HEK293 (cell line): ENCODE measurements around the gene SNX2.
A peak's percentile ranks its signal among the peaks of the same experiment; 100 is the strongest.

Experiments
- CTCF ChIA-PET: fragments of 350-600 bp; formaldehyde crosslinking; extraction: SDS; loops from one replicate; lab custom pipeline; 2021; ENCODE audit warnings: antibody characterized with exemption; lab: Yijun Ruan, JAX
- POLR2A ChIA-PET: fragments of 300-600 bp; formaldehyde crosslinking; extraction: SDS; loops from one replicate; lab custom pipeline; 2020; ENCODE audit warnings: antibody characterized with exemption, inconsistent platforms; lab: Yijun Ruan, JAX
- H3K27ac ChIP-seq: fragments of 200-500 bp; sonication (Bioruptor generic); 2 replicates; pipeline ENCODE4 v1.5.1; 2014; ENCODE audit warnings: low read depth, low read length, control low read depth, inconsistent platforms; ENCODE audit errors: extremely low read depth
- H3K36me3 ChIP-seq, 2 experiments: fragments of 200-500 bp in 1 of 2; sonication (Bioruptor generic) in 1 of 2; 1 replicate in 1 of 2; 2 replicates in 1 of 2; pipeline ENCODE4 v1.5.1; 2014 to 2017; ENCODE audit warnings: inconsistent platforms in 2 of 2, low read length in 2 of 2; ENCODE audit not compliant: control insufficient read depth in 2 of 2, insufficient read depth in 1 of 2
- H3K4me1 ChIP-seq: fragments of 200-500 bp; sonication (Bioruptor generic); 2 replicates; pipeline ENCODE4 v1.5.1; 2014; ENCODE audit warnings: mild to moderate bottlenecking, low read length, inconsistent platforms; ENCODE audit not compliant: control insufficient read depth, insufficient read depth
- H3K4me3 ChIP-seq: 2 replicates; pipeline ENCODE4 v1.5.1; 2011; ENCODE audit warnings: low read depth, mild to moderate bottlenecking, control low read depth, low read length, moderate library complexity
- H3K9me3 ChIP-seq: fragments of 200-500 bp; sonication (Bioruptor generic); 2 replicates; pipeline ENCODE4 v1.5.1; 2014; ENCODE audit warnings: low read depth, low read length, inconsistent platforms; ENCODE audit not compliant: control insufficient read depth, insufficient read depth
- BCL11A ChIP-seq: fragments of 450-650 bp; formaldehyde crosslinking; IDR thresholded peaks from 2 replicates; pipeline ENCODE4 v1.5.1; 2016; ENCODE audit warnings: low read depth, missing biosample characterization, missing genetic modification characterization
- GLI2 ChIP-seq: fragments of 450-650 bp; formaldehyde crosslinking; IDR thresholded peaks from 2 replicates; pipeline ENCODE4; 2017; ENCODE audit warnings: missing biosample characterization, missing genetic modification characterization, low read depth, borderline replicate concordance
- GLIS1 ChIP-seq: fragments of 450-650 bp; formaldehyde crosslinking; IDR thresholded peaks from 2 replicates; pipeline ENCODE4 v1.5.1; 2016; ENCODE audit warnings: missing biosample characterization, missing genetic modification characterization
- IKZF3 ChIP-seq: fragments of 450-650 bp; IDR thresholded peaks from 2 replicates; pipeline ENCODE4 v1.5.0; 2018; ENCODE audit warnings: missing biosample characterization, mild to moderate bottlenecking, missing genetic modification characterization, moderate library complexity
- KLF10 ChIP-seq: fragments of 450-650 bp; IDR thresholded peaks from 2 replicates; pipeline ENCODE4 v1.5.1; 2018; ENCODE audit warnings: missing biosample characterization, mild to moderate bottlenecking, missing genetic modification characterization
- KLF7 ChIP-seq: fragments of 450-650 bp; formaldehyde crosslinking; IDR thresholded peaks from 2 replicates; pipeline ENCODE4 v1.5.1; 2016; ENCODE audit warnings: missing biosample characterization, missing genetic modification characterization, borderline replicate concordance
- OSR2 ChIP-seq: fragments of 450-650 bp; formaldehyde crosslinking; IDR thresholded peaks from 2 replicates; pipeline ENCODE4 v1.5.1; 2016; ENCODE audit warnings: missing biosample characterization, missing genetic modification characterization
- TRIM28 ChIP-seq: IDR thresholded peaks from 2 replicates; pipeline ENCODE4 v1.6.1; 2011; ENCODE audit warnings: low read length, control low read depth, borderline replicate concordance
- ZBTB8A ChIP-seq: fragments of 450-650 bp; formaldehyde crosslinking; IDR thresholded peaks from 2 replicates; pipeline ENCODE4 v1.5.1; 2016; ENCODE audit warnings: missing biosample characterization, missing genetic modification characterization
- ZNF10 ChIP-seq: fragments of 450-650 bp; formaldehyde crosslinking; IDR thresholded peaks from 2 replicates; pipeline ENCODE4 v1.5.1; 2017; ENCODE audit warnings: missing biosample characterization, missing genetic modification characterization
- ZNF24 ChIP-seq: fragments of 450-650 bp; formaldehyde crosslinking; IDR thresholded peaks from 2 replicates; pipeline ENCODE4 v1.5.1; 2016; ENCODE audit warnings: missing biosample characterization, missing genetic modification characterization
- ZNF302 ChIP-seq: fragments of 450-650 bp; formaldehyde crosslinking; IDR thresholded peaks from 2 replicates; pipeline ENCODE4 v1.5.1; 2016; ENCODE audit warnings: missing biosample characterization, missing genetic modification characterization, low read depth
- ZNF341 ChIP-seq: fragments of 450-650 bp; formaldehyde crosslinking; IDR thresholded peaks from 2 replicates; pipeline ENCODE4; 2016; ENCODE audit warnings: low read depth, missing biosample characterization, missing genetic modification characterization
- ZNF350 ChIP-seq: fragments of 450-650 bp; formaldehyde crosslinking; IDR thresholded peaks from 2 replicates; pipeline ENCODE4 v1.5.0; 2017; ENCODE audit warnings: missing biosample characterization, mild to moderate bottlenecking, missing genetic modification characterization
- ZNF549 ChIP-seq: fragments of 450-650 bp; IDR thresholded peaks from 2 replicates; pipeline ENCODE4 v1.5.1; 2018; ENCODE audit warnings: missing biosample characterization, missing genetic modification characterization, mild to moderate bottlenecking, inconsistent platforms, moderate library complexity
- ZNF558 ChIP-seq: fragments of 450-650 bp; formaldehyde crosslinking; IDR thresholded peaks from 2 replicates; pipeline ENCODE4 v1.5.1; 2016; ENCODE audit warnings: missing biosample characterization, missing genetic modification characterization
- ZNF561 ChIP-seq: fragments of 450-650 bp; IDR thresholded peaks from 2 replicates; pipeline ENCODE4 v1.5.1; 2018; ENCODE audit warnings: missing biosample characterization, missing genetic modification characterization, borderline replicate concordance
- ZNF664 ChIP-seq: fragments of 450-650 bp; formaldehyde crosslinking; IDR thresholded peaks from 2 replicates; pipeline ENCODE4 v1.5.1; 2016; ENCODE audit warnings: missing biosample characterization, missing genetic modification characterization
- ZNF785 ChIP-seq: fragments of 450-650 bp; formaldehyde crosslinking; IDR thresholded peaks from 2 replicates; pipeline ENCODE4 v1.5.1; 2016; ENCODE audit warnings: missing biosample characterization, missing genetic modification characterization
- ZNF837 ChIP-seq: fragments of 450-650 bp; formaldehyde crosslinking; IDR thresholded peaks from 2 replicates; pipeline ENCODE4 v1.5.1; 2016; ENCODE audit warnings: missing biosample characterization, missing genetic modification characterization
- TF ChIP-seq, protein P1 (sequence below): fragments of 450-650 bp; formaldehyde crosslinking; IDR thresholded peaks from 2 replicates; pipeline ENCODE4 v1.5.1; 2016; ENCODE audit warnings: missing biosample characterization, missing genetic modification characterization
- TF ChIP-seq, protein P2 (sequence below): fragments of 450-650 bp; formaldehyde crosslinking; IDR thresholded peaks from 2 replicates; pipeline ENCODE4 v1.5.1; 2016; ENCODE audit warnings: missing biosample characterization, missing genetic modification characterization
- TF ChIP-seq, protein P3 (sequence below): fragments of 450-650 bp; formaldehyde crosslinking; IDR thresholded peaks from 2 replicates; pipeline ENCODE4 v1.5.1; 2017; ENCODE audit warnings: missing biosample characterization, missing genetic modification characterization
- TF ChIP-seq, protein P4 (sequence below): fragments of 450-650 bp; formaldehyde crosslinking; IDR thresholded peaks from 2 replicates; pipeline ENCODE4 v1.5.1; 2016; ENCODE audit warnings: missing biosample characterization, missing genetic modification characterization, borderline replicate concordance
- TF ChIP-seq, protein P5 (sequence below): fragments of 450-650 bp; formaldehyde crosslinking; IDR thresholded peaks from 2 replicates; pipeline ENCODE4 v1.5.1; 2016; ENCODE audit warnings: missing biosample characterization, missing genetic modification characterization
- TF ChIP-seq, protein P6 (sequence below): fragments of 450-650 bp; formaldehyde crosslinking; IDR thresholded peaks from 2 replicates; pipeline ENCODE4 v1.5.1; 2016; ENCODE audit warnings: missing biosample characterization, missing genetic modification characterization

The SNX2 gene

DNA sequence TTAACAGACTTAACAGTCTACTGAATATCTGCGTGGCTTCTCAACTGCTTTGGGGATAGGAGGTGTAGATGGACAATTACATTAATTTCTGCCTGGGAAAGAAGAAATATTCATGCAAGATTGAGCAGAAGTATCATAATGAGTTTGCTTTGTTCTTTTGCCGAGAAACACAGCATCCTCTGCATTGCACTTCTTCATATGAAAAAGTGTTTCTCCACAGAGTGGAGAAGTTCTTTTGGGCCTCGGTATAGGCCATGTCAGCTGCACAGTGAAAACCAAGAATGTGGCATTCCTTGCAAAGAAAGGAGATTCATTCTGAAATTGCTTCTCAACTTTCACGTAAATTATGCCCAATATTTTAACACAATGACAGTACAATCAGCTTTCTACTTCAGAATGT is 17.6 kb upstream of the SNX2 start (continued):
- no peak for TF ChIP-seq ZNF549 (tag by site-specific recombination)
- TF ChIP-seq TRIM28: no peak
- TF ChIP-seq ZNF561 (tag by site-specific recombination): no peak
- TF ChIP-seq, protein P1, sequence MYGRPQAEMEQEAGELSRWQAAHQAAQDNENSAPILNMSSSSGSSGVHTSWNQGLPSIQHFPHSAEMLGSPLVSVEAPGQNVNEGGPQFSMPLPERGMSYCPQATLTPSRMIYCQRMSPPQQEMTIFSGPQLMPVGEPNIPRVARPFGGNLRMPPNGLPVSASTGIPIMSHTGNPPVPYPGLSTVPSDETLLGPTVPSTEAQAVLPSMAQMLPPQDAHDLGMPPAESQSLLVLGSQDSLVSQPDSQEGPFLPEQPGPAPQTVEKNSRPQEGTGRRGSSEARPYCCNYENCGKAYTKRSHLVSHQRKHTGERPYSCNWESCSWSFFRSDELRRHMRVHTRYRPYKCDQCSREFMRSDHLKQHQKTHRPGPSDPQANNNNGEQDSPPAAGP (tag by site-specific recombination): no peak
- TF ChIP-seq ZNF837: no peak
- no peak for TF ChIP-seq ZBTB8A
- TF ChIP-seq, protein P2, sequence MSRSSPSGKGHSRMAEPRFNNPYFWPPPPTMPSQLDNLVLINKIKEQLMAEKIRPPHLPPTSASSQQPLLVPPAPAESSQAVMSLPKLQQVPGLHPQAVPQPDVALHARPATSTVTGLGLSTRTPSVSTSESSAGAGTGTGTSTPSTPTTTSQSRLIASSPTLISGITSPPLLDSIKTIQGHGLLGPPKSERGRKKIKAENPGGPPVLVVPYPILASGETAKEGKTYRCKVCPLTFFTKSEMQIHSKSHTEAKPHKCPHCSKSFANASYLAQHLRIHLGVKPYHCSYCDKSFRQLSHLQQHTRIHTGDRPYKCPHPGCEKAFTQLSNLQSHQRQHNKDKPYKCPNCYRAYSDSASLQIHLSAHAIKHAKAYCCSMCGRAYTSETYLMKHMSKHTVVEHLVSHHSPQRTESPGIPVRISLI: no peak
- no peak for TF ChIP-seq KLF7 (tag by site-specific recombination)
- TF ChIP-seq ZNF558: no peak
- TF ChIP-seq, all 188 proteins: peak for 0

DNA sequence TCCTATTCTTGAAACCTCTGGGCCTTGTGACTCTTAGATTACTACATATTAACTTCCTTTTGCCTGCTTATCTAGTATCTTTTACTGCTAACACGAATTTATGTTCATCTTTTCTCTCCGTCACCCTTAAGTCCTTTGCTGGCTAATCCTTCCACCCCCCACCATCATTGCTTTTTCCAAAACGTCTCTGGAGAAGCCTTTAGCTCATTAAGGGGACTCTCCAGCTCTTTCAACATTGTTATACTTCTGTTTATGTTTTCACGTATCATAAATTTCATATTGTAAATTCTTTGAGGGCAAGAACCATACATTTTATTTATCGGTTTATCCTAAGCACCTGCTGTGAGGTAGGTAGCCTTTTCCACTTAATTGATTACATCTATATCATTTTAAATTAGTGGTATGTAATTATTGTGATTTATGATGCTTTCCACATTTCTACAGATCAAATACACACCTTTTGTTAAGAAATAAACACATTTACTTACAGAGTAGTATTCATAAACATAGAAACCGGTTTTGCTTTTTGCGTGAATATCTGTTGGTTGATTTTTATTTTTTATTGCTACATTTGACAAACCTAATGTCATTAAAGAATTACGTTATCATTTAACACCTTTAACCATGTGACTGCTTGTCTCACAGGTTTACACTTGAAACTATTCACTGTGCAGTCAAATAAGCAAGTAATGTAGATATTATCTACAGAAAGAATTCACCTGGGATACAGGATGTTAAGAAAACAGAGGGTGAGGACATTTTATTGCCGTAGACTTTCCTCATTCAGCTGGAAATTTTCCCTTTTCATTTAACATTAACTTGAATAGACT is 15.4 kb upstream of the SNX2 start:
- Histone ChIP-seq H3K36me3 (no peaks in the 10 kb centered on the region), H3K9me3 (no peaks in the 10 kb centered on the region), H3K4me1 (0 out of 2 replicates have a peak, but pooled peaks cover 4% of the 10 kb centered on the region), H3K4me3 (no peak overlapping the region), H3K27ac (no peak overlapping the region)
- CTCF ChIA-PET: interaction anchor here (0.6 to 0.7 kb wide), 2 partner anchors 19 to 445 kb away, joined by 3 to 5 read pairs; no protein-coding TSS in a partner anchor
- POLR2A ChIA-PET: interaction anchor here (0.7 kb wide), 1 partner anchor 687 kb away, joined by 4 read pairs; no protein-coding TSS in a partner anchor
- TF ChIP-seq ZNF350 (tag by site-specific recombination): no peak
- TF ChIP-seq, protein P3, sequence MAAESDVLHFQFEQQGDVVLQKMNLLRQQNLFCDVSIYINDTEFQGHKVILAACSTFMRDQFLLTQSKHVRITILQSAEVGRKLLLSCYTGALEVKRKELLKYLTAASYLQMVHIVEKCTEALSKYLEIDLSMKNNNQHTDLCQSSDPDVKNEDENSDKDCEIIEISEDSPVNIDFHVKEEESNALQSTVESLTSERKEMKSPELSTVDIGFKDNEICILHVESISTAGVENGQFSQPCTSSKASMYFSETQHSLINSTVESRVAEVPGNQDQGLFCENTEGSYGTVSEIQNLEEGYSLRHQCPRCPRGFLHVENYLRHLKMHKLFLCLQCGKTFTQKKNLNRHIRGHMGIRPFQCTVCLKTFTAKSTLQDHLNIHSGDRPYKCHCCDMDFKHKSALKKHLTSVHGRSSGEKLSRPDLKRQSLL (tag by site-specific recombination): no peak
- TF ChIP-seq ZNF302 (tag by site-specific recombination): no peak
- no peak for TF ChIP-seq ZNF664
- TF ChIP-seq ZNF10 (tag by site-specific recombination): peak; percentile 78; the same call in 1 of the 2 replicates
- TF ChIP-seq, protein P4, sequence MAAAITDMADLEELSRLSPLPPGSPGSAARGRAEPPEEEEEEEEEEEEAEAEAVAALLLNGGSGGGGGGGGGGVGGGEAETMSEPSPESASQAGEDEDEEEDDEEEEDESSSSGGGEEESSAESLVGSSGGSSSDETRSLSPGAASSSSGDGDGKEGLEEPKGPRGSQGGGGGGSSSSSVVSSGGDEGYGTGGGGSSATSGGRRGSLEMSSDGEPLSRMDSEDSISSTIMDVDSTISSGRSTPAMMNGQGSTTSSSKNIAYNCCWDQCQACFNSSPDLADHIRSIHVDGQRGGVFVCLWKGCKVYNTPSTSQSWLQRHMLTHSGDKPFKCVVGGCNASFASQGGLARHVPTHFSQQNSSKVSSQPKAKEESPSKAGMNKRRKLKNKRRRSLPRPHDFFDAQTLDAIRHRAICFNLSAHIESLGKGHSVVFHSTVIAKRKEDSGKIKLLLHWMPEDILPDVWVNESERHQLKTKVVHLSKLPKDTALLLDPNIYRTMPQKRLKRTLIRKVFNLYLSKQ (tag by site-specific recombination): no peak
- peak; percentile 95 for TF ChIP-seq OSR2 (tag by site-specific recombination)
- TF ChIP-seq, protein P5, sequence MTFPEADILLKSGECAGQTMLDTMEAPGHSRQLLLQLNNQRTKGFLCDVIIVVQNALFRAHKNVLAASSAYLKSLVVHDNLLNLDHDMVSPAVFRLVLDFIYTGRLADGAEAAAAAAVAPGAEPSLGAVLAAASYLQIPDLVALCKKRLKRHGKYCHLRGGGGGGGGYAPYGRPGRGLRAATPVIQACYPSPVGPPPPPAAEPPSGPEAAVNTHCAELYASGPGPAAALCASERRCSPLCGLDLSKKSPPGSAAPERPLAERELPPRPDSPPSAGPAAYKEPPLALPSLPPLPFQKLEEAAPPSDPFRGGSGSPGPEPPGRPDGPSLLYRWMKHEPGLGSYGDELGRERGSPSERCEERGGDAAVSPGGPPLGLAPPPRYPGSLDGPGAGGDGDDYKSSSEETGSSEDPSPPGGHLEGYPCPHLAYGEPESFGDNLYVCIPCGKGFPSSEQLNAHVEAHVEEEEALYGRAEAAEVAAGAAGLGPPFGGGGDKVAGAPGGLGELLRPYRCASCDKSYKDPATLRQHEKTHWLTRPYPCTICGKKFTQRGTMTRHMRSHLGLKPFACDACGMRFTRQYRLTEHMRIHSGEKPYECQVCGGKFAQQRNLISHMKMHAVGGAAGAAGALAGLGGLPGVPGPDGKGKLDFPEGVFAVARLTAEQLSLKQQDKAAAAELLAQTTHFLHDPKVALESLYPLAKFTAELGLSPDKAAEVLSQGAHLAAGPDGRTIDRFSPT (tag by site-specific recombination): peak; percentile 55; the same call in 1 of the 2 replicates
- TF ChIP-seq BCL11A (tag by site-specific recombination): 0 out of 2 replicates have a peak, but pooled peaks have one; percentile 60
- peak; percentile 61; the same call in 1 of the 2 replicates for TF ChIP-seq IKZF3 (tag by site-specific recombination)
- peak; percentile 54 for TF ChIP-seq GLIS1 (tag by site-specific recombination)
- no peak for TF ChIP-seq ZNF24 (tag by site-specific recombination)
- TF ChIP-seq ZNF785 (tag by site-specific recombination): no peak
- TF ChIP-seq ZBTB8A: peak; percentile 56
- TF ChIP-seq GLI2 (tag by site-specific recombination): 0 out of 2 replicates have a peak, but pooled peaks have one; percentile 44
- peak; percentile 74 for TF ChIP-seq ZNF341 (tag by site-specific recombination)
- TF ChIP-seq, protein P6, sequence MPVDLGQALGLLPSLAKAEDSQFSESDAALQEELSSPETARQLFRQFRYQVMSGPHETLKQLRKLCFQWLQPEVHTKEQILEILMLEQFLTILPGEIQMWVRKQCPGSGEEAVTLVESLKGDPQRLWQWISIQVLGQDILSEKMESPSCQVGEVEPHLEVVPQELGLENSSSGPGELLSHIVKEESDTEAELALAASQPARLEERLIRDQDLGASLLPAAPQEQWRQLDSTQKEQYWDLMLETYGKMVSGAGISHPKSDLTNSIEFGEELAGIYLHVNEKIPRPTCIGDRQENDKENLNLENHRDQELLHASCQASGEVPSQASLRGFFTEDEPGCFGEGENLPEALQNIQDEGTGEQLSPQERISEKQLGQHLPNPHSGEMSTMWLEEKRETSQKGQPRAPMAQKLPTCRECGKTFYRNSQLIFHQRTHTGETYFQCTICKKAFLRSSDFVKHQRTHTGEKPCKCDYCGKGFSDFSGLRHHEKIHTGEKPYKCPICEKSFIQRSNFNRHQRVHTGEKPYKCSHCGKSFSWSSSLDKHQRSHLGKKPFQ (tag by site-specific recombination): peak; percentile 76
- peak; percentile 27; the same call in 1 of the 2 replicates for TF ChIP-seq KLF10 (tag by site-specific recombination)
